GM19193 (cell line): ENCODE data around the gene DEFB123.

Experiments used
- POLR2A ChIP-seq: IDR thresholded peaks from 4 replicates; pipeline ENCODE4 v1.6.1; 2011; ENCODE audit not compliant: insufficient read depth, insufficient read length; ENCODE audit errors: extremely low read depth

Gene DEFB123, protein sequence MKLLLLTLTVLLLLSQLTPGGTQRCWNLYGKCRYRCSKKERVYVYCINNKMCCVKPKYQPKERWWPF

DNA sequence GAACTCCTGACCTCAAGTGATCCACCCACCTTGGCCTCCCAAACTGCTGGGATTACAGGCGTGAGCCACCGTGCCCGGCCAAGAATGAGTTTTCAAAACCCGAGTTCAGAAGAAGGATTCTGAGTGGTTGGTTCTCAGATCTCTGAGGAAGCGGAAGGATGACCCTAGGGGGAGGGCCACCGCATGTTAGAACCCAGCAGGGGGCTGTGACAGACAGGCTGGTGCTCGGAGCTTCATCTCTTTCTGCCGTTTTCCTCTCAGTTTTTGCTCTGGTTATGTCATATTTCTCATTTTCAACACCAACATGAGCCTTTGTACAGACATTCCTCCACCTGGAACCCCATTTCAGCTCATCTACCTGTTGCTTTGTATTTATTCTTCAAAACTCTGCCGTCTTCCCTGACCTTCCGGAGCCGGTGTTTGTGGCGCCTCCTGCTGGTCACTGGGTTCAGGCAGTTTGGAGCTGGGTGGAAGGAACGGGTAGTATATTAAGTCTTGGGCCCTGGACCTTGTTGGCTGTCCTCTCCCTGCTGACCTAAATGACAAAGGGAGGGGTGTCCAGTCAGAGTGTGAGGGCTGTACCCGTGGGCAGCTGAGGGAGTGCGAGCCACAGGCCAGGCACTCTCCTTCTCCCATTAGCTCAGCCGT is at the start of gene DEFB123:
DEFB123 (plus strand) TSS at position 621 of the 648 bp plus-strand sequence. CDS start 67 bp downstream, outside the sequence.
- TF ChIP-seq POLR2A, result no peak

- no peak for TF ChIP-seq POLR2A
Observed at GRCh38 chr20:31392836-31393235, 47.6 kb upstream of the DEFB123 start.

- TF ChIP-seq POLR2A, result no peak
Observed at GRCh38 chr20:31394900-31395299, 45.5 kb upstream of the DEFB123 start.

- TF ChIP-seq POLR2A, result no peak
Observed at GRCh38 chr20:31403886-31404285, 36.5 kb upstream of the DEFB123 start.

- TF ChIP-seq POLR2A, result no peak
Observed at GRCh38 chr20:31406115-31406514, 34.3 kb upstream of the DEFB123 start, which contains the start of gene DEFB121. Gene DEFB121, minus strand, starts transcription at chr20:31406215. Its CDS starts 63 bp downstream, at chr20:31406152.

DNA sequence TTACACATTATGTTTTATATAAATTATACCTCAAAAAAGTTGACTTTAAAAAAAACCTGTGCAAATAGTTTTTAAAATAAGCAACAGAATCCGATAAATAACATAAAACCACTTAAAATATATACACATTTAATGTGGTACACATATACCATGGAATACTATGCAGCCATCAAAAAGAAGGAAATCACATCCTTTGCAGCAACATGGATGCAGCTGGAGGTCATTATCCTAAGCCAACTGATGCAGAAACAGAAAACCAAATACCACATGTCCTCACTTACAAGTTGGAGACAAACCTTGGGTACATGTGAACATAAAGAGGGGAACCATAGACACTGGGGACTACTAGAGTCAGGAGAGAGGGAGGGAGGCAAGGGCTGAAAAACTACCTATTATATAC is 30.4 kb upstream of the DEFB123 start:
- TF ChIP-seq POLR2A, result no peak

DNA sequence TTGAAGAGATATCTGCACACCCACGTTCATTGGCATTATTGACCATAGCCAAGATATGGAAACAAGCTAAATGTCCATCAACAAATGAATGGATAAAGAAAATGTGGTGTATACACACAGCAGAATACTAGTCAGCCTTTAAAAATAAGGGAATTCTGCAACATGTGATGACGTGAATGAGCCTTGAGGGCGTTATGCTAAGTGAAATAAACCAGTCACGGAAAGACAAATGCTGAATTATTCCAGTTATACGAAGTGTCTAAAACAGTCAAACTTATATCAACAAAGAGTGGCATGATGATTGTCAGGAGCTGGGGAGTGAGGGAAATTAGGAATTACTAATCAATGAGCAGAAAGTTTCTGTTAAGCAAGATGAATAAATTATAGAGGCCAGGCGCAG is 26.1 kb upstream of the DEFB123 start:
- TF ChIP-seq POLR2A, result no peak

DNA sequence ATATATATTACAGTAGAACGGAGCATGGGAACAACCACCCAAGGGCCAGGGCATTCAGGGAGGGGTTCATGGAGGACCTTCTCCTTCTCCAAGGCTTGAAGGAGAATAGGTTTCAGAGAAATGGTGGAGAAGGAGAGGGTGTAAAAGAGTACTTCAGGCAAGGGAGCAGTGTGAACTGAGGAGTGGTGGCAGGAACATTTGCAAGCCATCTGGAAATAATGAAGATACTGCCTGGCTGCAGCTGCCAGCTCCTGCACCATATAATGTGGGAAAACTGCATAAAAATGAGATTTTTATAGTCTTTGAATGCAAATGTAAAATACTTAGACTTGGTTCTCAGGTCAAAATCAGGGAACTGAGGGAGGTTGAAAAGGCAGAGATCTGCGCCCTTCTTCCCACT is 24.8 kb upstream of the DEFB123 start:
- TF ChIP-seq POLR2A, result no peak

DNA sequence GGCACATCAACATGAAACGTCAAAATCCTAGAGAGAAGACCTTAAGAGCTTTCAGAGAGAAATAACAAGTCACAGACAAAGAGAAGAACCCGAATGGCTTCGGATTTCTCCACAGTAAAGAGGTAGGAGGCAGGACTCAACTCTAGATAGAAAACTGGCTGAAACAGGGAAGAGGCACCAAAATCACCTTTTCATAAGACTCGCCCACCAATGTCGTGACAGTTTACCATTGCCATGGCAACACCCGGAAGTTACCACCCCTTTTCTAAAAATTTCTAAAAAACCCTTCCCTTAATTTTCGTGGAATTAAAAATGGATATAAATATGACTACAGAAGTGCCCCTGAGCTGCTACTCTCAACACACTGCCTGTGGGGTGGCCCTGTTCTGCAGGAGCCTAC is 22.1 kb upstream of the DEFB123 start:
- no peak for TF ChIP-seq POLR2A

DNA sequence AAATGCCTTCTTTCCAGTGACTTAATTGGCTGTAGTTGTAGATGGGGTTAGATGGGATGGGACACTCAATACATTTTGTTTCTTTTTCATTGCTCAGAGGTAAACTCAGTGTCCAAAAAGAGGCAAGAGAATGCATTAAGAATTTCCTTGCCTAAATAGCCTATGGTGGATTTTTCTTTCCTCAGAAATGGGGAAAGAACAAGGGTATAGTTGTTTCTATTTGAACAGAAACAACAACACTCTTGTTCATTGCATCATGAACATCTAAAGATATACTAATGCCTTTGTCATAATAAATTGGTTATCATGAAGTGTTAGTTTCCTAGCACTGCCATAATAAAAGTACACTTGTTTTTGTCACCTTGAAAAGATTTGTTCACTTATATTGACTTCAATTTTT is 14.6 kb upstream of the DEFB123 start:
- no peak for TF ChIP-seq POLR2A

DNA sequence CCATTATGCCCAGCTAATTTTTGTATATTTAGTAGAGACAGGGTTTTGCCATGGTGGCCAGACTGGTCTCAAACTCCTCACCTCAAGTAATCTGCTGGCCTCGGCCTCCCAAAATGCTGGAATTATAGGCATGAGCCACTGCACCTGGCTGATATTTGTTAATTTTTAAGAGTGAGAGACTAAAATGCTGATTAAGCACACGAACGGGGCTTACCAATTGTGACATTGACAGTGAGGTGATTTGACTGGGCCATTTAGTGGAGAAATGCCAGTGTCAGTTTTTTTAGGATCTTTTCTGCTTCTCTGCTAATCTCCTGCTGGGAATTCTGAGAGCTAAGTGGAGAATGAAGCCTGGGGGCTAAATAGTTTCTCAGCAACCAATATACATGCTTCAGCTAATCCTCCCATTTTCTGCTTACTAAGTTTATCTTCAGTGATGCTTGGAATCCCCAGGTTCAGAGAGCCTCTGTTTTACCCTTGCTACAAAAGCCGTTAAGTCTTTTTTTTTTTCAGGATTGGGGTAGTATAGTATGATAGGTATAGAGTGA is 9.8 kb upstream of the DEFB123 start:
- TF ChIP-seq POLR2A, result no peak

DNA sequence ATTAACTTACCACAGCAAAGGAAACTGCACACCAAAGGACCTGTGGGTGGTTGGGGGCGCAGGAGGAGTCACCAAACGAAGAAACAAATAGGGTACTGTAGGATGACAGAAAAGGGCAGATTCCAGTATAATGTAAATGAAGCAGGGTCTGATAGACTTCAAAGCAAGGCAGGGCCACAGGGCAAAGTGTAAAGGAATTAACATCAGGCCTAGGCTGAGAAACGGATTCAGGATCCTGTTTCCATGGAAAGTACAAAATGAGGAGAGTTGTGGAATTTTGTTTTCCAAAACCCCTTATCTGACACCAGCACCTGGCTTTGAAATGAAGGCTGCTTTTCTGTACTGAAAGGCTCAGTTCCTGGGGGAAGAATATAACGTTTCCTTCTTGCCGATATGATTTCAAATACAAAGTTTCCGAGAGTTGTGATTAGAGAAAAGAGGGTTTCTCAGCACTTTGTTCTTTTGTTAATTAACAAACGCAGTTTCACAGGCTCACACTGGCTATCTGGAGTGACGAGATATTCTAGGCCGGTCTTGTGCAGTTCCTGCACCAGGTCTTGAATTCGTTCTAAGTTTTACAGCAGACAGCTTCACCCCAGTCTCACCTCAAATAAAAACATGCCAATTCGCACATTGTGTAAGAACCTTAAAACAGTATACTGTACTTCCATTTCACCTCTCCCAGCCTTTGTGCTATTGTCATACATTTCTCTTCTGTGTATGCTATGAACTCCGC is 5.8 kb downstream of the DEFB123 start:
- no peak for TF ChIP-seq POLR2A

DNA sequence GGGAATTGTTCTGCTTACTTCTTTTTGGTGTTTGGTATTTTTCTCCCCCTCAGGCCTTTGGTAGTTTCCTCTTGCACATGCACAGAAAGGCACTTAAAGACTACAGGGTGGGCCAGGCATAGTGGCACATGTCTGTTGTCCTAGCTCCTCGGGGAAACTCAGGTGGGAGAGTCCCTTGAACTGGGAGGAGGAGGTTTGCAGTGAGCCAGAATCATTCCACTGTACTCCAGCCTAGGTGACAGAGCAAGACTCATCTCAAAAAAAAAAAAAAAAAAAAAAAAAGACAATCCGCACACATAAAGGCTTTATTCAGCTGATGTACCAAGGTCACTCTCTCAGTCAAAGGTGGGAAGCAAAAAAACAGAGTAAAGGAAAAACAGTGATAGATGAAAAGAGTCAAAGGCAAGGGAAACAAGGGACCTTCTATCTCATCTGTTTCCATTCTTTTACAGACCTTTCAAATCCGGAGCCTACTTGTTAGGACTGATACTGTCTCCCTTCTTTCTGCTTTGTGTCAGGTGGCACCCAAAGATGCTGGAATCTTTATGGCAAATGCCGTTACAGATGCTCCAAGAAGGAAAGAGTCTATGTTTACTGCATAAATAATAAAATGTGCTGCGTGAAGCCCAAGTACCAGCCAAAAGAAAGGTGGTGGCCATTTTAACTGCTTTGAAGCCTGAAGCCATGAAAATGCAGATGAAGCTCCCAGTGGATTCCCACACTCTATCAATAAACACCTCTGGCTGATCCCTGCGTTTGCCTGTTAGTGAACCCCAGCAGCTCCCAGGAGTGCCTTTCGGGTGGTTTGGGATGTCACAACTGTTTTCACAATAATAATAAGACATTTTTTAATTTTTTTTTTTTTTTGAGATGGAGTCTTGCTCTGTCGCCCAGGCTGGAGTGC is 9.3 kb downstream of the DEFB123 start:
- TF ChIP-seq POLR2A, result no peak

DNA sequence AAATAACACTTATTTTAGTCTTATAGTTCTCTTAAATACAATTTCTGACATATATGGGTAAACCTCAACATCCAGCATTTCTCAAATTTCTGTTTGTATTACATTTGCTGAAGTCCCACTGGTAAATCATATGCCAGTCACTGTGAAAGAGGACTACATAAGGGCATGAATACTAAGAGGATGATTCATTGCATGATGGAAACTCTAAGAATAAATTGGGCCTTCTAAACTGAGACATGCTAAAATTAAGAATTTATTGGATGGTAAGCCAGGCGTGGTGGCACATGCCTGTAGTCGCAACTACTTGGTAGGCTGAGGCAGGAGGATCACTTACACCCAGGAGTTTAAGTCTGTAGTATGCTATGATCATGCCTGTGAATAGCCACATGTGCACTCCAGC is 12.1 kb downstream of the DEFB123 start:
- TF ChIP-seq POLR2A, result no peak

DNA sequence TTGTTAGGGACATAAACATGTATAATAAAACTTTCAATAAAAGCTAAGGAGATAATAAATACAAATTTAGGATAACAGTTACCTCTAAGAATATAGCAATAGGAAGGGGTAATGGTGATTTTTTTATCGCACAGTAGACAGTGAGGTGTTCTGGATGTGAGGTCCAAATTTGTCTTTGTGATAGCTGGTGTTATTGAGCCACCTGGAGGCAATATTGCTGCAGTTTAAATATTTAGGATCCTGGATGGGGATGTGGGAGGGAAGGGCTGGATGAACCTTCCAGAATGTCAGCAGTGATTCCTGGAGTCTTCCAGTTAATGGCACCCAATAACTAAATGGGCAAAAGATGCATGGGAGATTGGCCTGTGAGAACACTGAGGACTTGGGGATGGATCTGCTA is 13.9 kb downstream of the DEFB123 start:
- TF ChIP-seq POLR2A, result no peak
